Lung (tissue), 12 donors: ENCODE measurements around the gene CORO6. TPM values are rescaled to one million over a fixed set of nuclear protein-coding genes. Genes with fewer than 3 reads are reported as not detected.

ENCODE experiments used
- ATAC-seq: fragments of 200-7000 bp; cut with Tn5 transposase; one replicate; pipeline ENCODE4 v1.9.1; 2020; ENCODE audit warnings: moderate number of reproducible peaks; ENCODE audit not compliant: insufficient read depth, low FRiP score
- DNase-seq, 3 donors: peaks; one replicate each; pipeline ENCODE4 v3.0.0-alpha.2; 2013 to 2017
- H3K27ac ChIP-seq, 2 donors: one replicate each; pipeline ENCODE4 v1.5.1; 2013; ENCODE audit warnings: mild to moderate bottlenecking in 2 of 2, moderate library complexity in 2 of 2, control low read depth in 1 of 2, inconsistent platforms in 1 of 2, low read depth in 1 of 2, low read length in 1 of 2
- H3K27me3 ChIP-seq, 3 donors: one replicate each; pipeline ENCODE4 v1.5.1; 2013; ENCODE audit warnings: low read length in 2 of 3; ENCODE audit not compliant: control insufficient read depth in 3 of 3, insufficient read depth in 3 of 3
- H3K36me3 ChIP-seq, 4 donors: one replicate each; pipeline ENCODE4 v1.5.1; 2013; ENCODE audit warnings: low read length in 4 of 4, mild to moderate bottlenecking in 1 of 4, moderate library complexity in 1 of 4; ENCODE audit not compliant: control insufficient read depth in 4 of 4, insufficient read depth in 4 of 4
- H3K4me1 ChIP-seq, 5 donors: one replicate each; pipeline ENCODE4 v1.5.1; 2013; ENCODE audit warnings: low read length in 5 of 5, mild to moderate bottlenecking in 2 of 5, moderate library complexity in 1 of 5; ENCODE audit not compliant: control insufficient read depth in 5 of 5, insufficient read depth in 5 of 5
- H3K4me3 ChIP-seq: one replicate; pipeline ENCODE4 v1.5.1; 2013; ENCODE audit warnings: mild to moderate bottlenecking, control low read depth, moderate library complexity
- H3K9ac ChIP-seq, 2 donors: one replicate each; pipeline ENCODE4 v1.5.1; 2013; ENCODE audit warnings: low read length in 2 of 2, control low read depth in 1 of 2; ENCODE audit not compliant: insufficient read depth in 1 of 2
- H3K9me3 ChIP-seq, 4 donors: one replicate each; pipeline ENCODE4 v1.5.1; 2013; ENCODE audit warnings: low read length in 3 of 4, mild to moderate bottlenecking in 1 of 4, moderate library complexity in 1 of 4; ENCODE audit not compliant: control insufficient read depth in 4 of 4, insufficient read depth in 3 of 4
- WGBS, 2 donors: extraction: QIAGEN DNeasy Blood & Tissue Kit; methylation state at CpG; one replicate each; pipeline ENCODE4 v1.1.7; 2013; 5-methylcytosine and 5-hydroxymethylcytosine counted together
- polyA plus RNA-seq, 2 donors: library from polyadenylated mRNA; stranded (reverse); fragments of 200-250 nt; gene quantifications; one replicate each; pipeline ENCODE4 v1.2.1, GENCODE V29; 2013
- total RNA-seq, 2 donors: library from RNA; depleted of rRNA in 1 of 2; stranded (reverse); fragments of >200 nt in 1 of 2; gene quantifications; one replicate each; pipeline ENCODE4 v1.2.1, GENCODE V29; 2014 to 2021
- TF ChIP-seq, protein P1 (sequence below): IDR thresholded peaks from 2 replicates; pipeline ENCODE4 v1.5.1; 2012; ENCODE audit warnings: mild to moderate bottlenecking; ENCODE audit errors: control extremely low read depth, extremely low read depth
- donor health status: control.
- donor health status: control.
- donor health status: Bipolar disorder and iron deficiency.
- donor health status: healthy.
- donor health status: DM: yes; HTN: yes; CAD: no.

Gene CORO6
- total and polyA plus RNA-seq, 4 donors, result 1.7 to 14.4 (median 5.9) TPM

GRCh38 chr17:29627951-29628350, 5.2 kb upstream of the CORO6 start:
- Histone ChIP-seq H3K27me3 (peaks cover 0 to 6% (median 5%) of the 10 kb centered on the region in 3 donors), H3K27ac (no peak overlapping the region), H3K4me1 (peaks cover 0 to 4% (median 3%) of the 10 kb centered on the region in 5 donors), H3K4me3 (no peak overlapping the region), H3K9me3 (no peaks in the 10 kb centered on the region), H3K9ac (no peak overlapping the region), H3K36me3 (peaks cover 13 to 28% (median 15%) of the 10 kb centered on the region in 4 donors)
- WGBS, 2 donors, result 88 to 89% methylated on average over 1 of the region's 1 CpG
- ATAC-seq, result no peak
- DNase-seq, result no peak
- TF ChIP-seq, protein P1, sequence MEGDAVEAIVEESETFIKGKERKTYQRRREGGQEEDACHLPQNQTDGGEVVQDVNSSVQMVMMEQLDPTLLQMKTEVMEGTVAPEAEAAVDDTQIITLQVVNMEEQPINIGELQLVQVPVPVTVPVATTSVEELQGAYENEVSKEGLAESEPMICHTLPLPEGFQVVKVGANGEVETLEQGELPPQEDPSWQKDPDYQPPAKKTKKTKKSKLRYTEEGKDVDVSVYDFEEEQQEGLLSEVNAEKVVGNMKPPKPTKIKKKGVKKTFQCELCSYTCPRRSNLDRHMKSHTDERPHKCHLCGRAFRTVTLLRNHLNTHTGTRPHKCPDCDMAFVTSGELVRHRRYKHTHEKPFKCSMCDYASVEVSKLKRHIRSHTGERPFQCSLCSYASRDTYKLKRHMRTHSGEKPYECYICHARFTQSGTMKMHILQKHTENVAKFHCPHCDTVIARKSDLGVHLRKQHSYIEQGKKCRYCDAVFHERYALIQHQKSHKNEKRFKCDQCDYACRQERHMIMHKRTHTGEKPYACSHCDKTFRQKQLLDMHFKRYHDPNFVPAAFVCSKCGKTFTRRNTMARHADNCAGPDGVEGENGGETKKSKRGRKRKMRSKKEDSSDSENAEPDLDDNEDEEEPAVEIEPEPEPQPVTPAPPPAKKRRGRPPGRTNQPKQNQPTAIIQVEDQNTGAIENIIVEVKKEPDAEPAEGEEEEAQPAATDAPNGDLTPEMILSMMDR, result no peak

GRCh38 chr17:29625037-29625750, 2.5 kb upstream of the CORO6 start:
- no peak for ATAC-seq

DNA sequence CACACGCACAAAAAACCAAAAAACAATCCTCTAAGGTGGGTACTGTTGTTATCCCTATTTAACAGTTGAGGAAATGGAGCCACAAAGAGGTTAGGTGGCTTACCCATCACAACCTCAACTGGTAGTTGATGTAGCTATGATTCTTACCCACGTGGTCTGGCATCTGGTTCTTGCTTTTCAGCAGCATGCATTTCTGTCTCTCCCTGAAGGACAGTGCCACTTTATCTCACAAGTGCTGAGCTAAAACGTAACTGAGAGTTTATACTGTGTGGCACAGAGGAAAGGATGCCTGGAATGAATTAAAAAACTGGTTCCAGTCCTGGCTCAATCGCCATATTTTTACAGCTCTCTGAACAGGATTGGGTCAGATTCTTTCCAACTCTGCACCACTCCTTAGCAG, 1.9 kb upstream of the CORO6 start:
- ATAC-seq, result no peak
- TF ChIP-seq, protein P1, result no peak
- Histone ChIP-seq H3K36me3 (peaks cover 0 to 5% (median 0%) of the 10 kb centered on the region in 4 donors), H3K27me3 (peaks cover 0 to 16% (median 12%) of the 10 kb centered on the region in 3 donors), H3K4me3 (no peak overlapping the region), H3K9me3 (peaks cover 0 to 3% (median 0%) of the 10 kb centered on the region in 4 donors), H3K4me1 (peaks cover 0 to 11% (median 11%) of the 10 kb centered on the region in 5 donors), H3K9ac (no peak overlapping the region), H3K27ac (peak overlapping the region in 1 of 2 donors; percentile 14)
- no peak for DNase-seq
- 77 to 90% methylated on average over 4 of the region's 4 CpGs for WGBS, 2 donors

More at GRCh38 chr17:29625037-29625750, 2.5 kb upstream of the CORO6 start:
- TF ChIP-seq, protein P1, result no peak
- Histone ChIP-seq H3K36me3 (peaks cover 0 to 7% (median 0%) of the 10 kb centered on the region in 4 donors), H3K27ac (peak overlapping the region in 1 of 2 donors; percentile 14), H3K9me3 (peaks cover 0 to 3% (median 0%) of the 10 kb centered on the region in 4 donors), H3K4me1 (peaks cover 0 to 11% (median 11%) of the 10 kb centered on the region in 5 donors), H3K9ac (no peak overlapping the region), H3K4me3 (no peak overlapping the region), H3K27me3 (peaks cover 0 to 11% (median 11%) of the 10 kb centered on the region in 3 donors)
- WGBS, 2 donors, result 82 to 86% methylated on average over 8 of the region's 8 CpGs
- peak in 2 of 3 donors; percentile 33 to 49 for DNase-seq
